WI38 (cell line): Measurements from ENCODE around the gene IL20RA.

Source experiments
- H3K4me3 ChIP-seq: 2 replicates; pipeline ENCODE4 v1.5.1; 2011; ENCODE audit warnings: low read depth, mild to moderate bottlenecking, control low read depth, low read length
- TF ChIP-seq, protein P1 (sequence below): IDR thresholded peaks from 2 replicates; pipeline ENCODE4 v1.5.1; 2012; ENCODE audit warnings: low read depth, mild to moderate bottlenecking, control low read depth, low read length

The IL20RA gene

DNA sequence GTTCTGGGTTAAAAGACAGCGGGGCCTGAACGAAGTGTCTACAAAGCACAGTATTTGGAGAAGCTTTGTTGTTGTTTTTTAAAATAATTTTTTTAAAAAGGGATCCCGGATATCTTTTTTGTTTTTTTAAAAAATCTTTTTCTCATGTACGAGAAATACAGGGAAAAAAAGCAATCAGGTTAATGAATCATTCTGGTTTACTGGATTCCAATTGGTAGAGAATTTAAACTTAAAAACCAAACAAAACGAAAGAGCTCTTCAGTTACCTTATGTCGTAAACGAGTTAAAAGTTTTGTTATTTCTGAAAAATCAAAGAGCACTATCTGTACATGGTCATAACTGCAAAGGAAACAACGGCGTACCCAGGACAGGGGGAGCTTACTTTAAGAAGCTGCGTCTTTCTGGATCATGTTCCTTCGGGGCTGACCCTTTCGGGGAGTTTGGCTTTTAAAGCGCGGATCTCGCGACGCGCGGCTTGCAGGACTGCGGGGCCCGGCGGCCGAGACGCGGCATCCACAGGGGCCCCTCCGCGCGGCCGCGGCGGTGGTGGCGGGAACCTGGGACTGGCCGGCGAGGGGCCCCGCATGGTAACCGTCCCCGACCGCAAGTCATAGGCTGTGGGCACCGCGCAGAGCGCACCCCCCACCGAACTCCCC, 927 bp downstream of the IL20RA start:
- H3K4me3 ChIP-seq: peak overlapping the region; percentile 68
- TF ChIP-seq, protein P1, sequence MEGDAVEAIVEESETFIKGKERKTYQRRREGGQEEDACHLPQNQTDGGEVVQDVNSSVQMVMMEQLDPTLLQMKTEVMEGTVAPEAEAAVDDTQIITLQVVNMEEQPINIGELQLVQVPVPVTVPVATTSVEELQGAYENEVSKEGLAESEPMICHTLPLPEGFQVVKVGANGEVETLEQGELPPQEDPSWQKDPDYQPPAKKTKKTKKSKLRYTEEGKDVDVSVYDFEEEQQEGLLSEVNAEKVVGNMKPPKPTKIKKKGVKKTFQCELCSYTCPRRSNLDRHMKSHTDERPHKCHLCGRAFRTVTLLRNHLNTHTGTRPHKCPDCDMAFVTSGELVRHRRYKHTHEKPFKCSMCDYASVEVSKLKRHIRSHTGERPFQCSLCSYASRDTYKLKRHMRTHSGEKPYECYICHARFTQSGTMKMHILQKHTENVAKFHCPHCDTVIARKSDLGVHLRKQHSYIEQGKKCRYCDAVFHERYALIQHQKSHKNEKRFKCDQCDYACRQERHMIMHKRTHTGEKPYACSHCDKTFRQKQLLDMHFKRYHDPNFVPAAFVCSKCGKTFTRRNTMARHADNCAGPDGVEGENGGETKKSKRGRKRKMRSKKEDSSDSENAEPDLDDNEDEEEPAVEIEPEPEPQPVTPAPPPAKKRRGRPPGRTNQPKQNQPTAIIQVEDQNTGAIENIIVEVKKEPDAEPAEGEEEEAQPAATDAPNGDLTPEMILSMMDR: no peak

DNA sequence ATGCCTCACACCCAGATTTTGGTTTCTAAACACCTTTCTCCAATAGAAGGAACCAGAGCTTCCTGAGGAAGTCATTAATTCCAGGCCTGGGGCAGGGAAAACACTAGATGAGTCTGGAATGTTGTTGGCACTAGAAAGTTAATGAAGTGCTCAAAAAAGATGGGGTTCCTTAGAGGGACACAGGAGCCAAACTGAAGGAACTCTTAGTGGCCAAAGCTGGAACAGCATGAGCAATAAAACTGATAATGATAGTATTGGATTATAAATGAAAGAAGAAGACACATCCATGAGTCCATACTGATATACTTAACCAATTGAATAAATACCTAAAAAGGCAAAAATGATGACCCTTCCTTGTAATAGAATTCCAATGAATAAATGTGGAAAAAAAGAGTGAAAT, 4.4 kb downstream of the IL20RA start:
- no peak overlapping the region for H3K4me3 ChIP-seq
- TF ChIP-seq, protein P1: no peak

- TF ChIP-seq, protein P1: no peak
- no peak overlapping the region for H3K4me3 ChIP-seq
These were observed 5.8 kb downstream of the IL20RA start for GRCh38 chr6:137039010-137039409.

GRCh38 chr6:137036566-137037300, 8.0 kb downstream of the IL20RA start:
- H3K4me3 ChIP-seq: no peak overlapping the region
- TF ChIP-seq, protein P1: no peak

DNA sequence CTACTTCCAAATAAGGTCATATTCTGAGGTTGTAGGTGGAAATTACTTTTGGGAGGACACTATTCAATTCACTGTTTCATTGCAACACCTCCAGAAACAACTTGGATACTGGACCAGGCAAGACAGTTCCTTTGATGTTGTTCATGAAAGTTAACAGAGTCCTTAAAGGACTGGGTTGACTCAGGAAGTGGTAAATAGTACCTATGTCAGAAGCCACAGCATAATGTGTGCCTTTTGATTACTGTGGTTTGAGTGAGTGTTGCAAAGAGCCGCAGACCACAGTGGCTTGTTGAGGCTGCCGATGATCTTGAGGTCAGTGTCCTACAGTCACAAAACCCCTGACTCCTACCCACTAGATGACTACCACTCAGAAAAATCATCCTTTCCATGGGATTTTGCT, 10.9 kb downstream of the IL20RA start:
- TF ChIP-seq, protein P1: no peak
- H3K4me3 ChIP-seq: no peak overlapping the region

- no peak overlapping the region for H3K4me3 ChIP-seq
- TF ChIP-seq, protein P1: no peak
These were observed 13.6 kb downstream of the IL20RA start for GRCh38 chr6:137031122-137031521.

- TF ChIP-seq, protein P1: no peak
- no peak overlapping the region for H3K4me3 ChIP-seq
These were observed 15.9 kb downstream of the IL20RA start for GRCh38 chr6:137028912-137029311.
